HEK293 (cell line): Measurements from ENCODE around the gene EIF4G3.

Source experiments
- FEZF1 ChIP-seq: fragments of 450-650 bp; formaldehyde crosslinking; IDR thresholded peaks from 2 replicates; pipeline ENCODE4 v1.5.1; 2016; ENCODE audit warnings: missing biosample characterization, missing genetic modification characterization
- GLI4 ChIP-seq: fragments of 450-650 bp; formaldehyde crosslinking; IDR thresholded peaks from 2 replicates; pipeline ENCODE4 v1.5.1; 2016; ENCODE audit warnings: missing biosample characterization, missing genetic modification characterization
- MEIS1 ChIP-seq: sonication (generic); formaldehyde crosslinking; IDR thresholded peaks from 2 replicates; pipeline ENCODE4 v1.8.1; 2022; ENCODE audit warnings: missing genetic modification reagents, mild to moderate bottlenecking, borderline replicate concordance
- OVOL3 ChIP-seq: fragments of 450-650 bp; formaldehyde crosslinking; IDR thresholded peaks from 2 replicates; pipeline ENCODE4 v1.5.1; 2016; ENCODE audit warnings: missing biosample characterization, missing genetic modification characterization
- PBX3 ChIP-seq: sonication (generic); formaldehyde crosslinking; IDR thresholded peaks from 2 replicates; pipeline ENCODE4 v1.8.1; 2022; ENCODE audit warnings: mild to moderate bottlenecking, moderate library complexity, missing genetic modification reagents
- REPIN1 ChIP-seq: fragments of 450-650 bp; formaldehyde crosslinking; IDR thresholded peaks from 2 replicates; pipeline ENCODE4 v1.5.1; 2017; ENCODE audit warnings: missing biosample characterization, missing genetic modification characterization, low read depth
- SCRT1 ChIP-seq: fragments of 450-650 bp; formaldehyde crosslinking; IDR thresholded peaks from 2 replicates; pipeline ENCODE4 v1.5.1; 2016; ENCODE audit warnings: missing biosample characterization, missing genetic modification characterization, borderline replicate concordance
- SP7 ChIP-seq: fragments of 450-650 bp; formaldehyde crosslinking; IDR thresholded peaks from 2 replicates; pipeline ENCODE4 v1.5.1; 2016; ENCODE audit warnings: missing biosample characterization, missing genetic modification characterization
- ZNF114 ChIP-seq: fragments of 450-650 bp; formaldehyde crosslinking; IDR thresholded peaks from 2 replicates; pipeline ENCODE4 v1.5.0; 2017; ENCODE audit warnings: missing biosample characterization, missing genetic modification characterization
- ZNF169 ChIP-seq: fragments of 450-650 bp; formaldehyde crosslinking; IDR thresholded peaks from 2 replicates; pipeline ENCODE4 v1.5.1; 2016; ENCODE audit warnings: missing biosample characterization, missing genetic modification characterization
- ZNF202 ChIP-seq: fragments of 450-650 bp; formaldehyde crosslinking; IDR thresholded peaks from 2 replicates; pipeline ENCODE4 v1.5.1; 2016; ENCODE audit warnings: missing biosample characterization, missing genetic modification characterization, borderline replicate concordance
- ZNF221 ChIP-seq: fragments of 450-650 bp; formaldehyde crosslinking; IDR thresholded peaks from 2 replicates; pipeline ENCODE4 v1.5.1; 2017; ENCODE audit warnings: missing biosample characterization, missing genetic modification characterization, borderline replicate concordance
- ZNF24 ChIP-seq: fragments of 450-650 bp; formaldehyde crosslinking; IDR thresholded peaks from 2 replicates; pipeline ENCODE4 v1.5.1; 2016; ENCODE audit warnings: missing biosample characterization, missing genetic modification characterization
- ZNF302 ChIP-seq: fragments of 450-650 bp; formaldehyde crosslinking; IDR thresholded peaks from 2 replicates; pipeline ENCODE4 v1.5.1; 2016; ENCODE audit warnings: missing biosample characterization, missing genetic modification characterization, low read depth
- ZNF350 ChIP-seq: fragments of 450-650 bp; formaldehyde crosslinking; IDR thresholded peaks from 2 replicates; pipeline ENCODE4 v1.5.0; 2017; ENCODE audit warnings: missing biosample characterization, mild to moderate bottlenecking, missing genetic modification characterization
- ZNF37A ChIP-seq: fragments of 450-650 bp; IDR thresholded peaks from 2 replicates; pipeline ENCODE4 v1.5.1; 2018; ENCODE audit warnings: missing biosample characterization, missing genetic modification characterization
- ZNF391 ChIP-seq: fragments of 450-650 bp; formaldehyde crosslinking; IDR thresholded peaks from 2 replicates; pipeline ENCODE4 v1.5.1; 2016; ENCODE audit warnings: low read depth, missing biosample characterization, missing genetic modification characterization, borderline replicate concordance
- ZNF394 ChIP-seq: fragments of 450-650 bp; formaldehyde crosslinking; IDR thresholded peaks from 2 replicates; pipeline ENCODE4 v1.5.1; 2016; ENCODE audit warnings: missing biosample characterization, missing genetic modification characterization, mild to moderate bottlenecking, moderate library complexity, borderline replicate concordance
- ZNF423 ChIP-seq: fragments of 450-650 bp; formaldehyde crosslinking; IDR thresholded peaks from 2 replicates; pipeline ENCODE4 v1.5.1; 2016; ENCODE audit warnings: missing biosample characterization, missing genetic modification characterization
- ZNF514 ChIP-seq: fragments of 450-650 bp; formaldehyde crosslinking; IDR thresholded peaks from 2 replicates; pipeline ENCODE4 v1.5.1; 2016; ENCODE audit warnings: missing biosample characterization, missing genetic modification characterization
- ZNF558 ChIP-seq: fragments of 450-650 bp; formaldehyde crosslinking; IDR thresholded peaks from 2 replicates; pipeline ENCODE4 v1.5.1; 2016; ENCODE audit warnings: missing biosample characterization, missing genetic modification characterization
- ZNF585B ChIP-seq: fragments of 450-650 bp; formaldehyde crosslinking; IDR thresholded peaks from 2 replicates; pipeline ENCODE4 v1.5.1; 2016; ENCODE audit warnings: missing biosample characterization, missing genetic modification characterization
- ZNF600 ChIP-seq: fragments of 450-650 bp; formaldehyde crosslinking; IDR thresholded peaks from 2 replicates; pipeline ENCODE4 v1.5.1; 2016; ENCODE audit warnings: missing biosample characterization, missing genetic modification characterization
- ZNF692 ChIP-seq: fragments of 450-650 bp; formaldehyde crosslinking; IDR thresholded peaks from 2 replicates; pipeline ENCODE4 v1.5.1; 2016; ENCODE audit warnings: missing biosample characterization, missing genetic modification characterization
- ZNF747 ChIP-seq: fragments of 450-650 bp; formaldehyde crosslinking; IDR thresholded peaks from 2 replicates; pipeline ENCODE4 v1.5.1; 2016; ENCODE audit warnings: missing biosample characterization, missing genetic modification characterization
- ZNF837 ChIP-seq: fragments of 450-650 bp; formaldehyde crosslinking; IDR thresholded peaks from 2 replicates; pipeline ENCODE4 v1.5.1; 2016; ENCODE audit warnings: missing biosample characterization, missing genetic modification characterization
- ZSCAN23 ChIP-seq: fragments of 450-650 bp; formaldehyde crosslinking; IDR thresholded peaks from 2 replicates; pipeline ENCODE4 v1.5.1; 2016; ENCODE audit warnings: missing biosample characterization, missing genetic modification characterization
- ZSCAN4 ChIP-seq: fragments of 450-650 bp; formaldehyde crosslinking; IDR thresholded peaks from 2 replicates; pipeline ENCODE4 v1.5.1; 2017; ENCODE audit warnings: missing biosample characterization, missing genetic modification characterization
- TF ChIP-seq, protein P1 (sequence below): fragments of 450-650 bp; formaldehyde crosslinking; IDR thresholded peaks from 2 replicates; pipeline ENCODE4 v1.5.1; 2016; ENCODE audit warnings: missing biosample characterization, missing genetic modification characterization
- TF ChIP-seq, protein P2 (sequence below): fragments of 450-650 bp; formaldehyde crosslinking; IDR thresholded peaks from 2 replicates; pipeline ENCODE4 v1.5.1; 2016; ENCODE audit warnings: missing biosample characterization, missing genetic modification characterization, borderline replicate concordance
- TF ChIP-seq, protein P3 (sequence below): fragments of 450-650 bp; formaldehyde crosslinking; IDR thresholded peaks from 2 replicates; pipeline ENCODE4 v1.5.1; 2016; ENCODE audit warnings: missing biosample characterization, missing genetic modification characterization
- TF ChIP-seq, protein P4 (sequence below): IDR thresholded peaks from 2 replicates; pipeline ENCODE4 v1.6.1; 2011; ENCODE audit warnings: mild to moderate bottlenecking, low read depth, low read length, borderline replicate concordance

Gene EIF4G3

GRCh38 chr1:20787840-20788795 is 388.6 kb downstream of the EIF4G3 start (continued):
- TF ChIP-seq SCRT1 (tag by site-specific recombination) (no peak), ZSCAN23 (tag by site-specific recombination) (no peak), ZNF394 (tag by site-specific recombination) (0 out of 2 replicates have a peak, but pooled peaks have one; percentile 18), SP7 (peak; percentile 69), ZNF350 (tag by site-specific recombination) (no peak), ZNF423 (no peak), ZNF221 (tag by site-specific recombination) (no peak), FEZF1 (tag by site-specific recombination) (peak; percentile 99), REPIN1 (tag by site-specific recombination) (no peak), ZNF302 (tag by site-specific recombination) (no peak), ZNF202 (tag by site-specific recombination) (no peak), GLI4 (tag by site-specific recombination) (no peak), ZNF692 (no peak), ZNF558 (tag by site-specific recombination) (no peak), ZNF37A (tag by site-specific recombination) (no peak), ZNF514 (tag by site-specific recombination) (no peak), ZNF600 (peak; percentile 78), OVOL3 (tag by site-specific recombination) (peak; percentile 84), ZNF169 (tag by site-specific recombination) (no peak), MEIS1 (CRISPR knock-in tag) (no peak), ZSCAN4 (tag by site-specific recombination) (no peak), ZNF24 (tag by site-specific recombination) (no peak), ZNF585B (tag by site-specific recombination) (no peak), ZNF747 (tag by site-specific recombination) (no peak), ZNF391 (tag by site-specific recombination) (no peak), ZNF837 (no peak), ZNF114 (tag by site-specific recombination) (no peak), PBX3 (no peak)
- TF ChIP-seq, protein P1, sequence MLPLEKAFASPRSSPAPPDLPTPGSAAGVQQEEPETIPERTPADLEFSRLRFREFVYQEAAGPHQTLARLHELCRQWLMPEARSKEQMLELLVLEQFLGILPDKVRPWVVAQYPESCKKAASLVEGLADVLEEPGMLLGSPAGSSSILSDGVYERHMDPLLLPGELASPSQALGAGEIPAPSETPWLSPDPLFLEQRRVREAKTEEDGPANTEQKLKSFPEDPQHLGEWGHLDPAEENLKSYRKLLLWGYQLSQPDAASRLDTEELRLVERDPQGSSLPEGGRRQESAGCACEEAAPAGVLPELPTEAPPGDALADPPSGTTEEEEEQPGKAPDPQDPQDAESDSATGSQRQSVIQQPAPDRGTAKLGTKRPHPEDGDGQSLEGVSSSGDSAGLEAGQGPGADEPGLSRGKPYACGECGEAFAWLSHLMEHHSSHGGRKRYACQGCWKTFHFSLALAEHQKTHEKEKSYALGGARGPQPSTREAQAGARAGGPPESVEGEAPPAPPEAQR (tag by site-specific recombination) = no peak
- TF ChIP-seq, protein P2, sequence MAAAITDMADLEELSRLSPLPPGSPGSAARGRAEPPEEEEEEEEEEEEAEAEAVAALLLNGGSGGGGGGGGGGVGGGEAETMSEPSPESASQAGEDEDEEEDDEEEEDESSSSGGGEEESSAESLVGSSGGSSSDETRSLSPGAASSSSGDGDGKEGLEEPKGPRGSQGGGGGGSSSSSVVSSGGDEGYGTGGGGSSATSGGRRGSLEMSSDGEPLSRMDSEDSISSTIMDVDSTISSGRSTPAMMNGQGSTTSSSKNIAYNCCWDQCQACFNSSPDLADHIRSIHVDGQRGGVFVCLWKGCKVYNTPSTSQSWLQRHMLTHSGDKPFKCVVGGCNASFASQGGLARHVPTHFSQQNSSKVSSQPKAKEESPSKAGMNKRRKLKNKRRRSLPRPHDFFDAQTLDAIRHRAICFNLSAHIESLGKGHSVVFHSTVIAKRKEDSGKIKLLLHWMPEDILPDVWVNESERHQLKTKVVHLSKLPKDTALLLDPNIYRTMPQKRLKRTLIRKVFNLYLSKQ (tag by site-specific recombination) = no peak
- TF ChIP-seq, protein P3, sequence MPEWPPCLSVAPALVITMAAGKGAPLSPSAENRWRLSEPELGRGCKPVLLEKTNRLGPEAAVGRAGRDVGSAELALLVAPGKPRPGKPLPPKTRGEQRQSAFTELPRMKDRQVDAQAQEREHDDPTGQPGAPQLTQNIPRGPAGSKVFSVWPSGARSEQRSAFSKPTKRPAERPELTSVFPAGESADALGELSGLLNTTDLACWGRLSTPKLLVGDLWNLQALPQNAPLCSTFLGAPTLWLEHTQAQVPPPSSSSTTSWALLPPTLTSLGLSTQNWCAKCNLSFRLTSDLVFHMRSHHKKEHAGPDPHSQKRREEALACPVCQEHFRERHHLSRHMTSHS (tag by site-specific recombination) = no peak
- TF ChIP-seq, protein P4, sequence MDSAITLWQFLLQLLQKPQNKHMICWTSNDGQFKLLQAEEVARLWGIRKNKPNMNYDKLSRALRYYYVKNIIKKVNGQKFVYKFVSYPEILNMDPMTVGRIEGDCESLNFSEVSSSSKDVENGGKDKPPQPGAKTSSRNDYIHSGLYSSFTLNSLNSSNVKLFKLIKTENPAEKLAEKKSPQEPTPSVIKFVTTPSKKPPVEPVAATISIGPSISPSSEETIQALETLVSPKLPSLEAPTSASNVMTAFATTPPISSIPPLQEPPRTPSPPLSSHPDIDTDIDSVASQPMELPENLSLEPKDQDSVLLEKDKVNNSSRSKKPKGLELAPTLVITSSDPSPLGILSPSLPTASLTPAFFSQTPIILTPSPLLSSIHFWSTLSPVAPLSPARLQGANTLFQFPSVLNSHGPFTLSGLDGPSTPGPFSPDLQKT = no peak
